OCI-LY1 (cell line): ENCODE measurements around the gene CR1.

Experiments
- EZH2 ChIP-seq: fragments of 200-600 bp; sonication (generic), shearing (Covaris generic); IDR thresholded peaks from 2 replicates; pipeline ENCODE4 v1.8.0; 2017; ENCODE audit warnings: borderline replicate concordance, mixed run types, mild to moderate bottlenecking, antibody characterized with exemption, low read length, moderate library complexity, mixed read lengths
- TF ChIP-seq, protein P1 (sequence below): fragments of 200-600 bp; sonication (generic), shearing (Covaris generic); IDR thresholded peaks from 2 replicates; pipeline ENCODE4 v1.5.1; 2017; ENCODE audit warnings: mild to moderate bottlenecking, antibody characterized with exemption, low read length, moderate library complexity, mixed read lengths

GRCh38 chr1:207670997-207671396, 175.0 kb downstream of the CR1 start:
- TF ChIP-seq, protein P1, sequence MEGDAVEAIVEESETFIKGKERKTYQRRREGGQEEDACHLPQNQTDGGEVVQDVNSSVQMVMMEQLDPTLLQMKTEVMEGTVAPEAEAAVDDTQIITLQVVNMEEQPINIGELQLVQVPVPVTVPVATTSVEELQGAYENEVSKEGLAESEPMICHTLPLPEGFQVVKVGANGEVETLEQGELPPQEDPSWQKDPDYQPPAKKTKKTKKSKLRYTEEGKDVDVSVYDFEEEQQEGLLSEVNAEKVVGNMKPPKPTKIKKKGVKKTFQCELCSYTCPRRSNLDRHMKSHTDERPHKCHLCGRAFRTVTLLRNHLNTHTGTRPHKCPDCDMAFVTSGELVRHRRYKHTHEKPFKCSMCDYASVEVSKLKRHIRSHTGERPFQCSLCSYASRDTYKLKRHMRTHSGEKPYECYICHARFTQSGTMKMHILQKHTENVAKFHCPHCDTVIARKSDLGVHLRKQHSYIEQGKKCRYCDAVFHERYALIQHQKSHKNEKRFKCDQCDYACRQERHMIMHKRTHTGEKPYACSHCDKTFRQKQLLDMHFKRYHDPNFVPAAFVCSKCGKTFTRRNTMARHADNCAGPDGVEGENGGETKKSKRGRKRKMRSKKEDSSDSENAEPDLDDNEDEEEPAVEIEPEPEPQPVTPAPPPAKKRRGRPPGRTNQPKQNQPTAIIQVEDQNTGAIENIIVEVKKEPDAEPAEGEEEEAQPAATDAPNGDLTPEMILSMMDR = no peak
- TF ChIP-seq EZH2 = no peak
